GM18520 (cell line): ENCODE results near the gene C1QTNF1.

Experiments used
- ATAC-seq: cut with Tn5 transposase; IDR thresholded peaks from one replicate; pipeline ENCODE4 v1.9.1; 2021; ENCODE audit not compliant: unreplicated experiment

The C1QTNF1 gene

GRCh38 chr17:79039171-79039570 lies 15.2 kb downstream of the C1QTNF1 start:
- no peak for ATAC-seq

- no peak for ATAC-seq
Measured at GRCh38 chr17:79039886-79040285, 15.9 kb downstream of the C1QTNF1 start.

DNA sequence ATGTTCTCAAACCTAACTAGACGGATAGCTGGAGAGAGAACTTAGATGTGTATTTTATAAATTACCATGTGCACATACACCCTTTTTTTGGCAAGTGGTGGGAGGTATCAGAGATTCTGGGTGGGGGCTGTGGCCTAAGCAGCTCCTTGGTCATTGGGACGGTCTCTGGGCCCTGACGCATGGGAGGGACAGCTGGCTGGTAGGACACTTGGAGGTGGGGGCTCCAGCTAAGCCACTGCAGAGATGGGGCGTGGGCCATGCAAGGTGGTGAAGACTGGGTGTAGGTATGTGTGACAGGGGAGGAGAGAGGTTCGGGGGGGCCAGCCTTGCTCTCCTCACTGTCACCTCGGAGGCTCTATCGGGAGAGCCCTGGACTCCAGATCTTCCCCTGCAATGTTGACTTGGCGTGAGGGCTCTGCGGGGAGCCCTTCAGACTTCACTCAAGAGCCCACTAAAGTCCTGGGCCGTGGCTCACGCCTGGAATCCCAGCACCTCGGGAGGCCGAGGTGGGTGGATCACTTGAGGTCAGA lies 17.1 kb downstream of the C1QTNF1 start:
- ATAC-seq, result no peak

DNA sequence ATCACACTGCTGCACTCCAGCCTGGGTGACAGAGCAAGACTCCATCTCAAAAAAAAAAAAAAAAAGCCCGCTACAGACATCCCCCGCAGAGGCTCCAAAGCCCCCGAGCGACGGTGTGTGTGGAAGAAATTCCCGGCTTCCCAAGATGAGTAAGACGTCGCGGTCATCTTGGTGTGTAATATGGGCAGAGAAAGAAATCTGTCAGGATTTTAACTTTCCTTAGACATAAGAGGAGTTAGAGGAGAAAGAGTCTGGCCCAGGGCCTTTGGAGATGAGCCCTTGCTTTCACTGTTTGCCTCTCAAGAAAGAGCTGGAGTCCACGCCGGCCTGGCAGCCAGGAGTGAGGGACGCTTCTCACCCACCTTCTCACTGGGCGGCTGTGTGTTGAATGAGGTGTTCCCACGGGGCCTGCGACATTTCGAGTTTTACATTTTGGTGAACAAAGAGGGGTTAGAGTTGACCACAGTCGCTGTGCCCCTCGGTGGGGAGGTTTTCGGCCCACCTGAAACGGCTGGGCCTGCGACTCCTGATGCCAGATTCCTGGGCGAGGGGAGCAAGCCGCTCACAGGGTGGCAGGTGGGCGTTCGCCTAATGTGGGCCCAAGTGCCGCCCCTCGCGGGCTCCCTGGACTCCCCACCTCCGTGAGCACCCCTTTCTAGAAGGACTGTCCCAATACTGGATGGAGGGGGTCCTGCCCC lies 17.9 kb downstream of the C1QTNF1 start:
- no peak for ATAC-seq

GRCh38 chr17:79042421-79043190 lies 18.6 kb downstream of the C1QTNF1 start:
- no peak for ATAC-seq

- no peak for ATAC-seq
Measured at GRCh38 chr17:79043191-79043930, 19.4 kb downstream of the C1QTNF1 start.

GRCh38 chr17:79043931-79044320 lies 20.0 kb downstream of the C1QTNF1 start:
- no peak for ATAC-seq

DNA sequence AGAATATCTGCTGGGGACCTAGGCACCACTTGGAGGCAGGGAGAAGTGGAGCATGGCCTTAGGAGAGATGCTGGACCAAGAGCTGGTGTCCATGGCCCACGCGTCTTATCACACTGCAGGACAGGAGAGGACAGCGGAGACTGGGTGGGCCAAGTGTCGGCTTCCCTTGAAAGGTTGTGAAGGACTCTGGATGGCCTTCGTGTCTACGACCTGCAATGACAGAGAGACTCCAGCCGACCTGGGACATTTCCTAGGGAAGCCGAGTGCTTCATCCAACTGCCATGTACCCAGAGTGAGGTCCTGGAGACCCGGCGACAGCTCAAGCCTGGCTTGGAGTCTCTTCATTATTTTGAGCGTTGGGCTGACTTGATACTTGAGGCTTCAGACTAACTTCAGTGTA lies 20.5 kb downstream of the C1QTNF1 start:
- no peak for ATAC-seq

- no peak for ATAC-seq
Measured at GRCh38 chr17:79045001-79045729, 21.2 kb downstream of the C1QTNF1 start.

DNA sequence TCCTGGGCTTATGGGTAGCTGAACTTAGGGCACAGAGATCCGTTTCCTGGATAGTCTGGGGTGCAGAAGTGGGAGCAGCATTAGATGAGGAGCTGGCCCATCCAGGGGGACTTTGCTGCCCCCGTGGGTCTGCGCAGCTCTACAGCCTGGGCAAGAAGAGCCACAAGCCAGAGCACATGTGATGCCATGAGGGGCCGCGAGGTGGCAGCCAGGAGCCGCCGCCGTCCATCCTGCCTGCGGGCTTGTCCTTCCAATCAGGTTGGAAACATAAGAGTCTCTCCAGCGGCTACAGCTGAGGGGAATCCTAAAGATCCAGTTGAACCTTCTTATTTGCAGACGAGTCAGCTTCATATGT lies 21.9 kb downstream of the C1QTNF1 start:
- no peak for ATAC-seq

DNA sequence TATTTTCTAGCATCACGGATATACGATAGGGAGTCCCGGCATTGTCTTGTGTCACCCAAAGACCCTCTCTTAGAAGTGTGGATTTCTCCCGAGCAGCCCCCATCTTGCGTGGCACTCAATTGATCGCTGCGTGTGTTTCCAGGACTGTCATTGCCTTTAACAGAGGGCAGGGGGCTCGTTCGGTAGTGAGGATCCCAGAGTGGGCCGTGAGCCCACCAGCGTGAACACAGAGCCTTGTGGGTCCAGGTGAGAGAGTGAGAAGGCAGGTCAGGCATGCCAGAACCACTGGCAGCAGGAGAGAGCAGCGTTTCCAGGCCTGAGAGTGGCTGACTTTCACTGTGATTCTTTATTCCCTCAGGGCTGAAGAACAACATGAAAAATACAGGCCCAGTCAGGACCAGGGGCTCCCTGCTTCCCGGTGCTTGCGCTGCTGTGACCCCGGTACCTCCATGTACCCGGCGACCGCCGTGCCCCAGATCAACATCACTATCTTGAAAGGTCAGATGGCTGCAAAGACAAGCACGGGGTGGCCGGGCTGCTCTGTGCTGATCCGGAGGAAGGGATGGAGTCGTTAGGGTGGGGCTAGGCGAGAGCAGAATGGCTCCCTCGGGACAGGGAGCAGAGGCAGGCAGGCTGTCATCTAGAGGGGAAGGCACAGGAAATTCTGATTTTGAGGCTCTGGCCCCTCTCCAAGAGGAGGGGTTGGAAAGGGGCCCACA lies 22.4 kb downstream of the C1QTNF1 start:
- ATAC-seq, result no peak

DNA sequence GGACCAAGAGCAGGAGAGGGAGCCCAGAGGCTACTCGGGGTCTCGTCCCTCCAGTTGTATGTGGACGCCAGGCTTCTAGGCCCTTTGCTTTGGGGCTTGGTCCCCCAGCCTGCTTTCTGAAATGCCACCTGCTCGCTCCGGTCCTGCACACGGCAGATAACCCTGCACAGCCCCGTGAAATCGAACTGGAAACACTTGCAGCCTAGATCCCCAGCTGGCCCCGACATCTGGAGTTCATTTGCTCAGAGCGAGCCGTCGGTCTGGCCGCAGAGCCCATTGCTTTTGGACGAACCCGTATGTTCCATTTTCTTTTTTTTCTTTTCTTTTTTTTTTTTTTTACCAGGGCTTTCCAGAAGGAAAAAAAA lies 22.9 kb downstream of the C1QTNF1 start:
- no peak for ATAC-seq

- no peak for ATAC-seq
Measured at GRCh38 chr17:79047291-79047920, 23.4 kb downstream of the C1QTNF1 start.

DNA sequence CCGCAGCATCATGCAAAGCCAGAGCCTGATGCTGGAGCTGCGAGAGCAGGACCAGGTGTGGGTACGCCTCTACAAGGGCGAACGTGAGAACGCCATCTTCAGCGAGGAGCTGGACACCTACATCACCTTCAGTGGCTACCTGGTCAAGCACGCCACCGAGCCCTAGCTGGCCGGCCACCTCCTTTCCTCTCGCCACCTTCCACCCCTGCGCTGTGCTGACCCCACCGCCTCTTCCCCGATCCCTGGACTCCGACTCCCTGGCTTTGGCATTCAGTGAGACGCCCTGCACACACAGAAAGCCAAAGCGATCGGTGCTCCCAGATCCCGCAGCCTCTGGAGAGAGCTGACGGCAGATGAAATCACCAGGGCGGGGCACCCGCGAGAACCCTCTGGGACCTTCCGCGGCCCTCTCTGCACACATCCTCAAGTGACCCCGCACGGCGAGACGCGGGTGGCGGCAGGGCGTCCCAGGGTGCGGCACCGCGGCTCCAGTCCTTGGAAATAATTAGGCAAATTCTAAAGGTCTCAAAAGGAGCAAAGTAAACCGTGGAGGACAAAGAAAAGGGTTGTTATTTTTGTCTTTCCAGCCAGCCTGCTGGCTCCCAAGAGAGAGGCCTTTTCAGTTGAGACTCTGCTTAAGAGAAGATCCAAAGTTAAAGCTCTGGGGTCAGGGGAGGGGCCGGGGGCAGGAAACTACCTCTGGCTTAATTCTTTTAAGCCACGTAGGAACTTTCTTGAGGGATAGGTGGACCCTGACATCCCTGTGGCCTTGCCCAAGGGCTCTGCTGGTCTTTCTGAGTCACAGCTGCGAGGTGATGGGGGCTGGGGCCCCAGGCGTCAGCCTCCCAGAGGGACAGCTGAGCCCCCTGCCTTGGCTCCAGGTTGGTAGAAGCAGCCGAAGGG lies 24.2 kb downstream of the C1QTNF1 start:
- ATAC-seq, result no peak

- no peak for ATAC-seq
Measured at GRCh38 chr17:79048826-79049755, 25.1 kb downstream of the C1QTNF1 start.

- ATAC-seq, result no peak
Measured at GRCh38 chr17:79049821-79050220, 25.9 kb downstream of the C1QTNF1 start.

- ATAC-seq, result no peak
Measured at GRCh38 chr17:79050551-79050950, 26.6 kb downstream of the C1QTNF1 start.

DNA sequence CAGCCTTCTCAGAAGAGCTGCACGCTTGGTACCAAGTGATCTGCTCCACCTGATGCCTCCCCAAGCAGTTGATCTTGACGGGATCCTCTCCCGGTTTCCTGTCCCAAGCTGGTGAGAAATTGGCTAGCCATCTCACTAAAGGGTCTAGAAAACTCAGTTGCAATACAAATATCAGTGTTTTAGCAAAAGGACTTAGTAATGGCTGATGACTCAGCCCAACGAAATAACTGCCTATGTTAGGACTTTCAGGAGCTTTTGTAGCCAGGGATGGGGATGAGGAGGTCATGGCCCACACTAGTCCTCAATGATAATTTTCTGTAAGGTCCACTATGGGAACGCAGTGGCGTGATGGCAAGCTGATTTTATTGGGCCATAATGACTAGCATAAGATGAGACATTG lies 27.3 kb downstream of the C1QTNF1 start:
- no peak for ATAC-seq
